Ovary (tissue), 3 donors: ENCODE data around the gene SP6.

Source experiments
- POLR2A ChIP-seq: fragments of 450-650 bp; IDR thresholded peaks from one replicate; pipeline ENCODE4 v1.6.1; 2017; ENCODE audit warnings: antibody characterized with exemption, mild to moderate bottlenecking, moderate library complexity
- TF ChIP-seq, protein P1 (sequence below), 3 donors: fragments of 450-650 bp in 2 of 3; fragments of 200-600 bp in 1 of 3; IDR thresholded peaks; one replicate each; pipeline versions ENCODE4 v1.5.1 to v1.8.0; 2016 to 2022; ENCODE audit warnings: antibody characterized with exemption in 3 of 3, mild to moderate bottlenecking in 1 of 3
- donor health status: DM: no; HTN: no; CAD: no.

GRCh38 chr17:47869114-47869513 lies 18.2 kb upstream of the SP6 start:
- TF ChIP-seq, protein P1, sequence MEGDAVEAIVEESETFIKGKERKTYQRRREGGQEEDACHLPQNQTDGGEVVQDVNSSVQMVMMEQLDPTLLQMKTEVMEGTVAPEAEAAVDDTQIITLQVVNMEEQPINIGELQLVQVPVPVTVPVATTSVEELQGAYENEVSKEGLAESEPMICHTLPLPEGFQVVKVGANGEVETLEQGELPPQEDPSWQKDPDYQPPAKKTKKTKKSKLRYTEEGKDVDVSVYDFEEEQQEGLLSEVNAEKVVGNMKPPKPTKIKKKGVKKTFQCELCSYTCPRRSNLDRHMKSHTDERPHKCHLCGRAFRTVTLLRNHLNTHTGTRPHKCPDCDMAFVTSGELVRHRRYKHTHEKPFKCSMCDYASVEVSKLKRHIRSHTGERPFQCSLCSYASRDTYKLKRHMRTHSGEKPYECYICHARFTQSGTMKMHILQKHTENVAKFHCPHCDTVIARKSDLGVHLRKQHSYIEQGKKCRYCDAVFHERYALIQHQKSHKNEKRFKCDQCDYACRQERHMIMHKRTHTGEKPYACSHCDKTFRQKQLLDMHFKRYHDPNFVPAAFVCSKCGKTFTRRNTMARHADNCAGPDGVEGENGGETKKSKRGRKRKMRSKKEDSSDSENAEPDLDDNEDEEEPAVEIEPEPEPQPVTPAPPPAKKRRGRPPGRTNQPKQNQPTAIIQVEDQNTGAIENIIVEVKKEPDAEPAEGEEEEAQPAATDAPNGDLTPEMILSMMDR (IDR thresholded peaks at IDR 0.05): no peak
- no peak for TF ChIP-seq POLR2A
